Stimulated activated CD8-positive, alpha-beta memory T cell treated with anti-CD3 and anti-CD28 coated beads, Interleukin-2, amount 100 ng/mL, for 48 hours (primary cell): Measurements from ENCODE around the gene GSN.

ENCODE experiments used
- DNase-seq, 2 donors: peaks; one replicate each; pipeline ENCODE4 v3.0.0-alpha.2; 2020; ENCODE audit warnings: low read depth in 2 of 2

The GSN gene

DNA sequence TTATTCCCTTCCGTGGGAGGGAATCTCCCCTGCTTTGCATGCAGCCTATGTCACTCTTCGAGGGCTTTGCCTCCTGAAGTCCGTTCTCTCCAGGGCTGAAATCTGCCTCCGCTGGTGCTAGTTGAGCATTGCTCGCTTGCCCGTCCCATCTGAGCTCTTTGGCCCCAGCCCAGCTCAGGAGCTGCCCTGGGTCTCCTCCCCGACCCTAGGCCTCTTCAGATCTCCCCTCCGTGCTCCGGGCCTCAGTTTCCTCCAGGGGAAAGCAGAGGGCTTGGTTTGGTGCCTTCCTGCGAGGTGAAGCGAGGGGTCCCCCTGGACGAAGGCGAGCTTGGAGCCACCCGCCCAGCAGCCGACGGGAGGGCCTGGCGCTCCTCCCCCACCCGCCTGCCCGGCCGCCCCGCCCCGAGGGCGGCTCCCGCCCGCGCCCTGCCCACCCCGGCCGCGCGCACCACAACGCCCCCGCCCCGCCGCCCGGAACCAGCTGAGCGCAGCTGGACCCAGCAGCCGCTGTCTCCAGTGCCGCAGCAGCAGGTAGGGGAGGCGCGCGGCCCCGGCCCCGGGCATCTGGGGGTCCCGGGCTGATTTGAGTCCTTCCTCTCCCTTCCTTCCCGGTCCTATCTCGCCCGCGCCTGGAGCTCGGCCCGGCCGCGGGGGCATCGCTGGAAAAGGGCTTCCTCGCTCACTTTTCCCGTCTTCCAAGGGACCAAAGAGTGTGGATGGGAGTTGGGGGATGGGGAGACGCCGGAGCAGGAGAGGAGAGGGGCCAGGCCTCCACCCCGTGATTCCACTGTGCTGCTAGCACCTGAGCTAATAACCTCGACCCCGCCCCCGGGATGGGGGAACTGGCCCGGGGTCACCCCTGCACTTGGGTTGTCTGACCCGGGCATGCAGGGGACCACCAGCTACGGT is at the start of gene GSN:
GSN (plus strand) TSS at position 474 of the 909 bp plus-strand sequence. CDS start 33,810 bp downstream, outside the sequence.
- DNase-seq: peak; percentile 41 to 43

DNA sequence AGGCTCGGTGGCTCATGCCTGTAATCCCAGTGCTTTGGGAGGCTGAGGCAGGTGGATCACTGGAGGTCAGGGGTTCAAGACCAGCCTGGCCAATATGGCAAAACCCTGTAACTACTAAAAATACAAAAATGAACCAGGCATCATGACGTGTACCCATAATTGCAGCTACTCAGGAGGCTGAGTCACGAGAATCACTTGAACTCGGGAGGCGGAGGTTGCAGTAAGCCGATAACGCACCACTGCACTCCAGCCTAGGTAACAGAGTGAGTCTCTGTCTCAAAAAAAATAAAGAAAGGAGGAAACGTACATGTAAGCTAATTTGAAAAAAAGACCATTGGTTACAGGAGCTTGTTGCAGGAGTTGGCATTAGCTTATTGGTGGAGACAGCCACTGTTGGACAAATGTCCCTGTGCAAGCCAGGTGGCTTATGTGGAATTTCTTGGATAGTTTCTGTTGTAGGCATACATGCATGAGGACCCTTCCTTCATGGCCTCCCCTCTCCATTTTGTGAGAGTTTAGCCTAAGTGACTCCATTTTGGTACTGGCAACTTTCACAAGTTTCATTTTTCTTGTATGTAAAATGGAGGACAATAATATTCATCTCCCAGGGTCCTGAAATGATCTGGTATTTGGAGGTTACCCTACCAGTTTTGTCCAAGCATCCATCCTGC is 49.5 kb upstream of the GSN start:
- no peak for DNase-seq

DNA sequence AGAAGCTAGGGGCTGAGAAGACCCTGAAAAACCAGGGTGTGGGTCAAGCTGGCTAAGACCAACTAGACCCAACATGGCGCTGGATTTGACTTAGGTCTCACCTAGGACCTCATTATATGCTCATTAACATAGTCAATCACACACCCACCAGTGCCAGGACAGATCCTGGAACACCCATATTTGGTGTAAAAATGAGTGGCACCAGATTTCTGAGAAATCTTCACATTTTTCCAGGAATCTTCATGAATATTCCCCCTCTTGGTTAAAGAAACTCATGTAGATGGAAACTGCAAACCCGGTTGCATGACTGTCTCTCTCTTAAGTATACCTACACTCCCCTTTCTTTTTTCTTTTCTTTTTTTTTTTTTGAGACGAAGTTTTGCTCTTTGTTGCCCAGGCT is 48.4 kb upstream of the GSN start:
- no peak for DNase-seq

DNA sequence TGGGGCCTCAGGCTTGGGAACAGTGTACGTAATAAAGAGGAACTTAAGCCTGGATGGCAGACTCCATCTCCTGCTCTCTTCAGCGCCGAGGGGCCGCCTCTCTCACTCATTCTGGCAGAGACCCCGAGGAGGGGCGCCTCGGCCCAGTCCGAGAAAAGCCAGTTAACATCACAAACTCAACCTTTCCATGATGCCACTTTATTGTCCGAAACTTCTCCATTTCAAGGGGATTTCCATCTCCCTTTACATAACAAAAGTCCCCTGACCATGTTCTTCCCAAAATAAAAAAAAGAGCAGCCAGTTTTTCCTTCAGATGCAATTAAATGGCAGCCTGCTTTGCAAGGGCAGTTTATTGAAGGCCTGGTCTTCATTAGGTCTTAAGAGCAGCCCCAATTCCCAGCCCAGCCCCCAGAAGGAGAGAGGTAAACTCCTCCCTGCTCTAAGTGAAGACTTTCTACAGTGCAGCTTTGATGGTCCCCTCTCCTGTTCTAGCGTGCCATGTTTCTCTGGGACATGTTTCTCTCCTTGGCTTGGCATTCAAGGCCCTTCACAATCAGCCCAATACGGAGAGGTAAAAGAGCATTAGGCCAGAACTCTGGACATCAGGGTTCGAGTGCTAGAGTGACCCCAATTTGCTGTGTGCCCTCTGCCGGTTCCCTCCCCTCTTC is 46.8 kb upstream of the GSN start:
- no peak for DNase-seq

DNA sequence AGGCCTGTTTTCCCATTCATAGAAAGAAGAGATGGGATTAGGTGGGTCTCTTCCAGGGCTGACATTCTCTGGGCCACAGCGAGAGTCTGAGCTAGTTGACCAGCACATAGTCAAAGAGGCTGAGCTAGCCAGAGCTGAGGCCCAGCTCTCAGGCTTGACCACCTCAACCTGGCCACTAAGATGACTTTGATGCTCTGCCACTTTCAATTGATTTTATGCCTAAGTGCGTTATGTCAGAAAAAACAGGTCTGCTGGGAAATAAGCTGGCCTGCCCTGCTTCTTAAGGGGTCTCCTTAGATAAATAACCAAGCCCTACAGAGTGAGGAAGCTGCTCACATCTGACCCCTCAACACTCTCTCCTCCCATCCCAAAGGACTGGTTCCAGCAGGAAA is 46.3 kb upstream of the GSN start:
- no peak for DNase-seq

DNA sequence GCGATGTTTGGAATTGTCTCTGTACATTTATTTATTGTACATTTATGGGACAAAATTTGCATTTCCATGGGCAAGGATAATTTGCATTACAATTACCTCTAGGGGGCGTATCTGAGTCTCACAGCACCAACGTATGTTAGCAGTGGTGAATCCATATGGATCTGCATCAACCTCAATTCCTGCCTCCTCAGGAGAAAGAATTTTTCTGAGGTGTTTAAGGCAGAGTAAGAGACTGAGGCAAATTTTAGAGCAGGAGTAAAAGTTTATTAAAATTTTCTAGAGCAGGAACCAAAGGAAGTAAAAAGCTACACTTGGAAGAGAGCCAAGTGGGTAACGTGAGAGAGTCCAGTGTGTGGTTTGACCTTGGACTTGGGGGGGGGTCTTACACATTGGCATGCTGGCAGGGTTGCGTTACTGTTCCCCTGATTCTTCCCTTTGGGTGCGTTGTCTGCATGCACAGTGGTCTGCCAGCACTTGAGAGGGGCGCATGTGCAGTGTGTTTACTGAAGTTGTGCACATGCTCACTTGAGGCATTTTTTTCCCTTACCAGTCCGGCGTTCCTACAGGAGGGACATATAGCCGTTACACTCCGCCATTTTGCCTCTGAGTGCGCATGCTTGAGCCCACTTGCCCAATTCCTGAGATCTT is 45.3 kb upstream of the GSN start:
- no peak for DNase-seq

DNA sequence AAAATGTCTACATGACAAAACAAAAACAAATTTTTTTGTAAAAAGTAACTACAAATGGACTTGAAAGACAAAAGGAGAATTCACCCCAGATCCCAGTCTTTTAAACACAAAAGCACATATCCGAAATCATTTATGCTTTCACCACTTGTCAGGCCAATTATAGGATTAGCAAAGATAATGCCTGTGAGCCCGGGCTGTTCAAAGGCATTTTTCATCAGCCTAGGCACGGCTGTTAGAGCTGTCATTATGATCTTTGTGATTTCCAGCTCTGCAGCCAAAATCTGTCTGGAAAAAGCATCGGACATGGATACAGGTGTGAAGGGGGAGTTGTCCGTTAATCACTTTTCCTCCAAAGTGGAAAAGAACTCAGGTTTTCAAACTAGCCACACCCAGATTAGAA is 42.7 kb upstream of the GSN start:
- DNase-seq: no peak

DNA sequence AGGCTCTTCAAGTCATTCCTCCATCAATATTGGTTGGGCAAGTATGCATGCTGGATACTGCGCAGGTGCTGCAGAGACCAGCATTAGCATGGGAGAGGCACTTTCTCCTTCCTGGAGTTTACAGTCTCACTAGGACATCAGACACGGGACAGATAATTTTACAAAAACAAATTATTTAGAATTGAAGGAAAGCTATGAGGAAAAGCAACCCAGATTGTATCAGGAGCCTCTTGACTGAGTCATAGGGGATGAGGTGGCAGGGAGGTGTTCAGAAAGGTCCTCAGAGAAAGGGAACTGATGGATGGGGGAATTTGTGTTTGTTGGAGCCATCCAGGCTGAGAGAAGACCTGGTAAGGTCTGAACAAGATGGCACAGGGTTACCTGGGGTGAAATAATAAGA is 41.8 kb upstream of the GSN start:
- no peak for DNase-seq

DNA sequence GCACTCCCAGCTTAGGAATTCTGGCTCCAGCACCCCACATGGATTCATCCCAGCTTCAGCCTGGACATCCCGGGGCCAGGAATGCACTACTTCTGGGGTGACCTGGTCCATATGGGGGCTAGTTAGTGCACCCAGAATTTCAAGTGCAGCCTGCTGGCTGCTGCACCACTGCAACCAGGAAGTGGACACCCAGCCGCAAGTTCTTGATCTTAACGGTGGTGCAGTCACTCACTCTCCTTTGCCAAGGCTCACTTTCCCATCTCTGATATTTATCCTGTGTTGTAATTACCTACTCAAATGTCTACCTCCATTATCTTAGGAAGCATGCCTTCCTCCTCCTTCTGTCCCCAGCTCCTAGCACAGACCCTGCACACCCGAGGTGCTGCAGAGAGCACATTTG is 40.1 kb upstream of the GSN start:
- no peak for DNase-seq

DNA sequence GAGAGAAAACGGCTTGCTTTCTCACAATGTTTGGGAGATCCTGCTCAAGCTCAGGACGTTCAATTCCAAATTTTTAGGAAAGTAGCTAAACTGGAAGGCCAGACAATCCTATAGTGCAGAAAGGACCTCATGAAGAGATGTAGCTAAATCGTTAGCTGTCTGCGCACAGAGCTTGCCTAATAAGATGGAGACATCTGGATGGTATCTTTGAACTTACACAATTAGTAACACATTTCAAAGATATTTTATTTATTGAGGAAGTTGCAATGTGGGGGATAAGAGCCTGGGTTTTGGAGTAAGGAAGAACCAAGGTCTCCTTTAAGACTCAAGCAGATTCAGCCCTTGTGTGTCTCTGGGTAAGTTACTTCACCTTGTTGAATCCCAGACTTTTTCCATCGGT is 37.7 kb upstream of the GSN start:
- no peak for DNase-seq

DNA sequence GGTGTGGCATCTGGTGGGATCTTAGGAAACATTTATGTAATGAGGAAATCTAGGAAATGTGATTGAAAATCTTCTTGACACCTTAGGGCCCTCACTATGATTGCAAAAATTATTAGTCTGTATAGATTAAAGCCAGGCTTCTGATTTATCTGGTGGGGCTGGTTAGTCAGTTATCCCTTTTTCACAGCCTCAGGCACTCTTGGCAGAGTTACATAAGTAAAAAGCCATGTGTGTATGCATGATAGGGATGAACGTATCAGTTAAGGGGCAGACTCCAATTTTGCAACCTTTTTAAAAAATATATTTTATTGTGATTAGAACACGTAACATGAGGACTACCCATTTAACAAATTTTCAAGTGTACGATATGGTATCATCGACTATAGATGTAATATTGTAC is 35.7 kb upstream of the GSN start:
- no peak for DNase-seq

DNA sequence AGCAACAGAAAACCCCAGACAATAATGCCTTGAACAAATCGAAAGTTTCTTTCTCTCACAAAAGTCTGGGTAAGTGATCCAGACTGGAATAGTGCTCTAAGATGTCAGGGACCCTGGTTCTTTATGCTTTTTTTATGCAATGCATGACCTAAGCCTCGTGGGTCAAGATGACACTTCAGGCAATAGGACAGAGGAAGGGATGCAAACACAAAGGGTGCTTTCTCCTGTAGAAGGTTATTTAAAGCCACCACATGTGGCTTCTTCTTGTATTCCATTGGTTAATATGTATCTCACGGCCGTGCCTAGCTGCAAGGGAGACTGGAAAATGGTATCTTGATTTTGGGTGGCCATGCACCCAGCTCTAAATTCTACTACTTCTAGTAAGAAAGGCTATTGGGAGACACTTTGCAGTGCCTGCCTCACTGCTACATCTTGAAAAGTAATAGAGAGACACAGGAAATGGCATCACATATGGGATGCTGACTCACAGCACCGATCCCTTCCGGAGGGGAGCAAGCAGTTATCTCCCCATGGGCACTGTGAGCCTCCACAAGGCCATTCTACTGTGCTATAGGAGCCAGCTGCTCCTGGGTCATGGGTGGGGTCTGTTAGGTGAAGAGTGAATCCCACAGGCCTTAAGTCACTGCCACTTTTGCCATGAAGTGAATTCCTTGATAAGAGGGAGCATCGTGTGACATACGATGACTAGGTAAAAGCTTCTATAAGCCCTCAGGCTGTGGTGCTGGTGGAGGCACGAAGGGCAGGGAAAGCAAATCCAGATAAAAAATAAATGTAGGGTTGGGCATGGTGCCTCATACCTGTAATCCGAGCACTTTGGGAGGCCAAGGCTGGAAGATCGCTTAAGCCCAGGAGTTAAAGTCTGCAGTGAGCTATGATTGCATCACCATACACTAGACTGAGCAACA is 33.8 kb upstream of the GSN start:
- DNase-seq: no peak

DNA sequence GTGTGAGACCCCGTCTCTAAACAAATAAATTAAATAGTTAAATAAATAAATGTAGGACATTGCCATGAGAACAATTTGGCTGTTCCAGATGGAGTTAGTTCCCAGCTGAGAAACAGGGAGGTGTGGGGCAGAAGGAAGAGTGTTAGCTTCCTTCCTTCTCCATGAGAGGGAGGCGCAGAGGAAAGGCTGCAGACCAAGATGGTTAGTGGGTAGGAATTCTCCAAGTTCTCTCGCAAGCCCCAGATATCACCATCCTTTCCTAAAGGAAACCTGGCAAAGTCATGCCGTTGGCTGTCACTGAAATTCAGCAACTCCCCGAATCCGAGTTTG is 33.2 kb upstream of the GSN start:
- no peak for DNase-seq

DNA sequence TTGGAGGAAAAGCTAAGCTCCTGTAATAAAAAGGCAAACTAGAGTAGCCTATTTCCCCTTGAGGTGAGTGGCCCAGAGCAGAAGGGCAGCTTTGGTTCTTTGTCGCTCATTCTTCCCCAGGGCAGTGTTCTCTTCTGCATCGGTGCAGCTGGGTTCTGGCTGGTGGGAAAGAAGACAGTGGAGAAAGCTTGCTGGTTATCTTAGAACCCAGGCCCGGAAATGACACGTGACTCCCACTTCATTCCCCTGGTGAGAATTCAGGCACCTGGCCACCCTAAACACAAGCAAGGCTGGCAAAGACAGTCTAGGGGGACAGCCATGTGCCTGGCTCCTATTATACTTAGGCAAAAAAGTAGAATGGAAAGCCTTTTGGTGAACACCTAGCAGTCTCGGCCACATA is 32.5 kb upstream of the GSN start:
- DNase-seq: no peak

DNA sequence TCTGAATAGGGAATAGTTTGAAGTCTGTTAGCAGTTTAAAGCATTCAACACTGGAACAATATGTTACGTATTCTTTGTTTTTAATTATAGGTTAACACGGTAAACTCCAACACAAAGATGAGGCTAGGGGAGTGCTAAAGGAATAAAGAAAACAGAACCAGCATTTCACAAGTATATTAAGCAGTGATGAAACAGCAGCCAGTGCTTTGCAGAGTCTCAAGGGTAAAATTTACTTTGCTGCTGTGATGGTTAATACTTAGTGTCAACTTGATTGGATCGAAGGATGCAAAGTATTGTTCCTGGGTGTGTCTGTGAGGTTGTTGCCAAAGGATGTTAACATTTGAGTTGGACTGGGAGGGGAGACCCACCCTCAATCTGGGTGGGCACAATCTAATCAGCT is 30.0 kb upstream of the GSN start:
- no peak for DNase-seq

DNA sequence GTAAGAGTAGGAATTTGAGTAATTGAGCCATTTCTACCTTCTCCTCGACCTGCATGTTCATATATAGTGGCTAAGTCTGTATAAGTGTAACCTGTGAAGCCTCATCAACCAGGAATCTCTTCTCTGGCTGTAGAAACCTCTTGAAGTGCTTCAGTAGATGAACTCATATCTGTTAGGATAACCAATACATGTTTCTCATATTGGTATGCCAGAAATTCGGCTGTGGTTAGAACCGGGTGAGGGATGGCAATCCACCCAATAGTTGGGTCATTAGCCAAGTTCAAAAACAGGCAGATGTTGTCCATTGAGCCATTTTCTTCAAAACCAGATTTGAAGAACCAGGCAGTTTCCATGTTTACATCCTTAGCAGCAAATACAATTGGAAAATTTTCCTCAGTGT is 28.9 kb upstream of the GSN start:
- no peak for DNase-seq

DNA sequence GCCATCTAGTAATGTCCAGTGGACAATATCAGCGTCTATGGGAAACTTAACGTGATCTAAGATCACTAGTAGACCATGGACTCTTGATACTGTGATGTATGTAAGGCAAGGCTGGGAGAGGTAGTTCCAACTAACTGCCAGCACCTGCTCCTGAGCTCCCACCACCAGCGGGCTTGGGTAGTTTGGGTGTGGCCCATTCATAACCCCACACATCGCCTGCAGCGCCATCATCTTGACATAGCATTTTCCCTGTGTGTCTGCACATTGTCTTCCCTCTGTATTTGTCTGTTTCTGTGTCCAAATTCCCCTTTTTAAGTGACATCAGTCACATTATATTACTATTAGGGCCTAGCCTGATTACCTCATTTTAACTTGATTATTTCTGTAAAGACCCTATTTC is 28.1 kb upstream of the GSN start:
- no peak for DNase-seq

DNA sequence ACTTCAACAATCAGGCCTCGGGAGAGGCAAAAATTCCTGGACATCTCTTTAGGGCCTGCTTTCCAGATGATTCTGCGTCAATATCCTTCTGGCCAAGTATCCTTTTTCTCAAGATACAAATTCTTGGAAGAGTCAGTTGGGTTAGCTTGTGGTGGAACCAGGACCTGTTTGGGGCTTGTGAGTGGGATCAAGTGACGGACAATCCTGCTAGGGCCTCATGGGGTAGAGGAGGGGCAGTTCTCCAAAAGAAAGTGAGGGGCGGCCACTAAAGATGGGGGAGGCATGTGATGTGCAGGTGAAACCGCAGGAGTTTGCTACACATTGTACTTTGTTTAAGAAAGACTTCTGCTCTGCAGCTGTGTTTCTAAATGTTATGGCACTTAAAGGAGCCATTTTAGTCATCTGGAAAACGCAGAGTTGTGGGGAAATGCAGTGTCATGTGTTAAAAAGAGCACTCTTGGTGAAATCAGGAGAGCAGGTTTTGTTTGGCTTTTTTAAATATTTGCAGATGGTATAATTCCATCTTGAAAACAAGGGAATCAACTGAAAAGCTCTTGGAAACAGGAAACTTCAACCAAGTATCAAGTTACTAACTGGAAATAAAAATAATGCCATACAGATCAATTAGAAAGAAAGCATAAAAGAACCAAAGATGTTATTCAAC is 27.4 kb upstream of the GSN start:
- DNase-seq: no peak

DNA sequence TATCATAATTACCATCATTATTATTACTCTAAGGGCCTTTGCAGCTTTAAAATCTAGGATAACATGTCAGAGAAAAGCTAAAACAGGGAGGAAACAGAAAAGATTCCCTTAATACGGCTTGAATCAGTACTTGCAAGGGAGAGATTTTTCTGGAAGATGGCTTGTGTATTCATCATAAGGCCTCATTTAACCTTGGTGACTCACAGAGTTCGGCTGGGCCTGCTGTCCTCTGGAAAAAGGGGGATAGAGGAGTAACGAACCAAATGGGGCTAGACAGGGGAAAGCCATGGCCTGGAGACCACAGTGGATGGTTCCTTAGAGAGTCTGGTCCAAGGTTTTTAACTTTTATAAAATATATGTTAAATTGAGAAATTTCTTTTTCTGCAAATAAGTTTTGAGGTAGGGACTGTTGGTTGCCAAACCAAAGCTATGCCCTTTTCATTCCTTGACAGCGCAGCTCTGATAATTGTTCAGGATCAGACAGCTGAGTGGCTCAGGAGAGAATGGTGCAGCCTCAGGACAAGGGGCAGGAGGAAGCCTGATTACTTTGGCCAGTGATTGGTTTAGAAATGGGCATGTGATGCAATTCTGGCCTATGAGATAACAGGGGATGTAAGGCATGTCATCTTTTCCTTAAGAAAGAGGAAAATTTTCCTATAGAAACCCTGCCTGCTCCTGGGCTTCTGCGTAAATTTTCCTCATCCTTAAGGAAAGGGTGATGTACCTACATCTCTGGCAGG is 25.6 kb upstream of the GSN start:
- DNase-seq: no peak

DNA sequence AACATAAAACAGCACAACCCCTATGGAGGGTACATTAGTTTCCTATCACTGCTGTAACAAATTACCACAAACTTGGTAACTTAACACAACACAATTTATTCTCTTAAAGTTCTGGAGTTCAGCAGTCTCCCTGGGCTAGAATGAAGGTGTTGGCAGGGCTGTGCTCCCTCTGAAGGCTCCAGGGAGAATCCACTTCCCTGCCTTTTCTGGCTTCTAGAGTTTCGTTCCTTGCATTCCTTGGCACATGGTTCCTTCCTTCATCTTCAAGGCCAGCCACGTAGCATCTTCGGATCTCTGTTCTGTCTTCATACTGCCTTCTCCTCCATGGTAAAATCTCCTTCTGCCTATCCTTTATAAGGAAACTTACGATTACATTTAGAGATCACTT is 25.0 kb upstream of the GSN start:
- no peak for DNase-seq
